Non-pigmented ciliary epithelial cell (primary cell): ENCODE measurements around the gene PTPRN2.
"Not testable (repeated sequence)": the region's sequence is repeated elsewhere in the genome, so short reads cannot be mapped to it uniquely, and the experiment has no call there.

Source experiments
- DNase-seq: peaks from one replicate; pipeline ENCODE4 v3.0.0-alpha.2; 2010; ENCODE audit warnings: low read depth

PTPRN2 gene

DNA sequence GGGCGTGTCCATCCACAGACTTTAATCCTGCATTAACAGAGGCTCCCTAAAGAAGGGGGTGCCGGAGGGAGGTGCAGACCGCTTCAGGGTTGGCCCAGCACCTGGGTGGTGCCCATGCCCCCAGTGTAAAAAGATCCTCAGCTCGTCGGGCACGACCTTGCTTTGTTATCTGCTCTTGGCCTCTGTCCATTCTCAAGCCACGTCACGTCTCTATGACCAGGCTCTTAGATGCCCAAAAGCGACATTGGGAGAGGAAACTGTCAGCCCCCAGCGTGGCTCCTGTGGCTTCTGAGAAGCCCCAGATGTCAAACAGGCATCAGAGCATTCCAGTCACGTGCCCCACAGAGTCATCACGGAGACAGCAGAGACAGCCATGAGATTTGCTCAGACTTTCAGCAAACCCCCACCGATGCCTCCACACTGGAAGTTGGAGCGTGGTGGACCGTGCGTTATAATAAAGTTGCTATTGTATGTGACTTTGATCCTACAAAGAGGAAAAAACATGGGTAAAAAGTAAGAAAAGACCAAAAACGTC lies 55.5 kb downstream of the PTPRN2 start:
- no peak for DNase-seq

DNA sequence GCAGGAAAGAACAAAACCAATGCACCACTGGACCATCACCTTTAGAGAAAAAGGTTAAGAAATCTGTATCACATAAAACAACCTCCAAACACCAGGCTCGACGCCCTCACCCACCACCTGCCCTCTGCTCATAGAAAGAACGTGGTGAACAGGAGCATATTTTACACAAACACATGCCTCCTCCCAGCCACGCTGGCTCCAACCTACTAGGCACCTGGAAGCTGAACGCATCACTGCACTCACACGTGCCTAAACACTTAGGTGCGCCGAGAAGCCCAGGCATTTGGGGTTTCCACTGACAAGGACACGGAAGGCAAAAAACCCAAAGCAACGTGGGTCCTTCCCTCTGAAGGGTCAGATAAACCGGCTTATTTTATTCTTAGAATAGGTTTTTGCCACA lies 56.0 kb downstream of the PTPRN2 start:
- DNase-seq = no peak

DNA sequence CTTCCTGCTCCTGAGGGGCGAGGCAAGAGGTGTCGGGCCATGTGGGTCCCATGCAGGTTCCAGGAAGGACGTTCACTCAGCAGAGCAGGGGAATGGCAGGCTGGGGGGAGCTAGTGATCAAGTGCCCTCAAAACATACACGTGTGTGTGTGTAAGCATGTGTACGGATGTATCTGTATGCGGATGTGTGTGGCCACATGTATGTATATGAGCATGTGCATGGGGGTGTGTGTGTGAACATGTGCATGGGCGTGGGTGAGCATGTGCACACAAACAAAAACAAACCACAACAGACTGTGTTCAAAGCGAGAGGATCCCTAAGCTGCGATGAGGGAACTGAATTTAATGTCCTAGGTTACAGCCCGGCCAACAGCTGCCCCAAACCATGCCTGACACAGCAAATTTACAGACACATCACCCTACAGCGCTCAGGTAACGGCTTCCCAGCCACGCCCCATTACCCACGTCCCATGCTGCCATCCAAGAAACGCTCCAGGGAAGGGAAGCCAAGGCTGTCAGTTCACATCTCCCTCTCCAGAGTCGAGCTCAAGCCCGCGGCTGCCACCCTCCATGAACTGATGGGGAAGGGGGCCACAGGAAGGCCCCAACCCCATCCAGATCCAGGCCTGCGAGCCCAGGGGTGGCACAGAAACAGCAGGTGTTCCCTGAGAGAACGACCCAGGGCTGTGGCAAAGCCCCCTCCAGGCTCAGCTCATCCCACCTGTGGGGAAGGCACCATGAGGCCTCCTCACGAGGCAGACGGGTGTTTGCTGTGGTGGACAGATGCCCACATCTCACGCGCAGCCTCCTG lies 56.6 kb downstream of the PTPRN2 start:
- DNase-seq = no peak

DNA sequence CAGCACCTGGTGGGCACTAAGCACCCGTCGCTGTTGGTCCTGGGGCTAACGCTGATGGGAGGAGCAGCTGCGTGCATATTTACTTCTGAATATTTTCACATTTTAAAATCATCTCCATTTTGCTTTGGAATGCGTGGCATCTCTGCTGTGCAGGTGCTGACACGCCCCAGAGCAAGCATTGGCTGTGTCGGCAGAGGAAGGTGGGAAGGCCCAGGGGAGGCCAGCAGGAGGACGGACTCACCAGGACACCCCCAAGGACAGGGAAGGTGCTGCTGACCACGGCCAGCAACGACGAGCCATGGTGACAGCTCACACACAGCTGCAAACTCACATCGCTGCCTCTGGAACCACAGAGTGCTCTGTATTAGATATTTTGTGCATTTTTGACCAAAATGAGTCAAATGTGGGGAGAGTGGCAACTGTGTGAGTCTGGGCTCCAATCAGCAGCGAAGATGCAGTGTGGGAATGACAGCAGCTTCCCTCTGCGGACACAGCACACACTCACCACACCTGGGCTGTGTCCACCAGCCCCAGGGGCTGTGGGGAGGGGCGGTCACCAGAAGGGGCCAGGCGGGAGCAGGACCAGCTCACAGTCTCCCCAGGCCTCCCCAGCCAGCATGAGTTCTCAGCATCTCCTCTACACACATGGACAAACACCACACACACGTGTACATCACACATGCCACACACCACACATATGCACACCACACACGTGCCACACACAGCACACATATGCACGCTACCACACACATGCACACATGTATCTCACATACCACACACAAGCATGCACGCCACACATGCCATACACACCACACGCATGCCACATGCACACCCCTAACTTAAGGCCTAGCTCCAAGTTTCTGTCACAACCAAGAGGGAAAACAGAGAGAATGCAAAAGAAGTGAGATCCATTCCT lies 58.2 kb downstream of the PTPRN2 start:
- DNase-seq = no peak

DNA sequence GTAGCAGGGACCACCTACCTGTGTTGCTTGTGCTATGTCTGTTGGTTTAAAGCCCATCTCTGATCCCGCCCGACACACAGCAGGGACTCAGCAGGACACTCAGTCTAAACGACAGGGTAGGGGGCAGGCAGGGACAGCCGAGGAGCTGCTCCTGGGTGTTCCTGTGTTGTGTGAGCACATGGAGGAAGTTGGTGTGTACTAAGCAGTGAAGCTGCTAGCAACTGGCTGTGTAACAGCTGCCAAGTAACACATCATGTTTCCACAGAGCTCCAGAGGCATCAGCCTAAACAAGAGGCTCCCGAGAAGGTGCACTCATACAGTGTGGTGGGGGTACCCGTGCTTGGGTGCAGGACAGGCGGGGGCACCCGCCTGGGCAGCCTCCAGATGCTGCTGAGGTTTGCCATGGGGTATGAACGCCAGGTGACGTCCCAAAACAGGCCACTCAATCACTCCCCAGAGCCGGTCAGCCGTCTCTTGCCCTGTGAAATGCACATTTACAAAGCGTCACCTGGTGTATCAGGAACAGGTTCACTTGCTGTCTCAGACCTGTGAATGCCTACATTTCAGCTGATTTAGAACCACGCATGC lies 59.6 kb downstream of the PTPRN2 start:
- DNase-seq = no peak

DNA sequence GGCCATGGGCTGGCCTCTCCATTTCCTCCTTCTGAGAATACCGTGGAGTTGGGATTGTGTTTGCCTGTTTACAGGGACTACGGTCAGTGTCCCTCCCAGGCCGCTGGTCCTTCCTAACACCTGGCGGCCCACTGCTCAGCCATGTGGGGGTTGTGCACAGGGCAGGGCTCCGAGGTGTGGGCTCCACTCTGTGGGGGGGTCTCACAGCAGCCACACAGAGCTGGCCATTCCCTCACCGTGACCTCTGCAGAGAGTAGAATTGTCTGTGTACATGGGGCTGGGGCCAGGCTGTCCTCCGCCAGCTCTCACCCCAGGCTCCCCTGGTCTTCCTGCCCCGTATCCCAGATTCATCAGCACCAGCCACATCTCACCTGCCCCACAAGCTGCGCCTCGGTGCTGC lies 60.1 kb downstream of the PTPRN2 start:
- no peak for DNase-seq

DNA sequence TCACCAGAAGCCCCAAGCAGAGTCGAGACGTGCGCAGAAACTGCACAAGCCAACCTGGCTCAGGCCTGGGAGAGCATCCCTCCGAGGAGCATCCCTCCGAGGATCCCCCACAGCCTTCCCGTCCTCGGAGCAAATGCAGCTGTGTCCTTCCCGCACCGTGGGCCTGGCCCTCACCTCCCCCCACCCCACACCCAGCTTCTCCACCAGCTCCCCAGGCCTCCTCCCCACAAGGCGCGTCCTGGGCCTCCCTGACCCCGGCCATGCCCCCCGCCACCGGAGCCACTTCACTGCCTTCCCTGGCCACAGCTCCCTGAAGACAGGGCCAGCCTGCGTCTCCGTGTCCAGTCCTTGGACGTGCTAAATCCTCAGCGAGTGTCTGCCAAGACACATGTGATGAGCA lies 60.6 kb downstream of the PTPRN2 start:
- DNase-seq = no peak

DNA sequence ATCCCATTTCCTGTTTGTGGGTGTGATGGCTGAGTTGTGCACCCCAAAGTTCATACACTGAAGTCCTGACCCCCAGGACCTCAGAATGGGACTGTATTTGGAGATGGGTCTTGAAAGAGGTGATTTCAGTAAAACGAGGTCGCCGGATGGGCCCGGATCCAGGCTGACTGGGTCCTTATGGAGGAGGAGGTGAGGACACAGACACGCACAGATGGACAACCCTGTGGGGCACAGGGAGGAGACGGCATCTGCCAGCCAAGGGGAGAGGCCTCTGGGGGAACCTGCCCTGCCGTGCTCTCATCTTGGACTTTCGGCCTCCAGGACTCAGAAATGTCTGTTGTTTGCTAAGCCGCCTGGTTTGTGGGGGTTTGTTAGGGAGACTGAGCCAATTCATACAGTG lies 61.1 kb downstream of the PTPRN2 start:
- DNase-seq = no peak

DNA sequence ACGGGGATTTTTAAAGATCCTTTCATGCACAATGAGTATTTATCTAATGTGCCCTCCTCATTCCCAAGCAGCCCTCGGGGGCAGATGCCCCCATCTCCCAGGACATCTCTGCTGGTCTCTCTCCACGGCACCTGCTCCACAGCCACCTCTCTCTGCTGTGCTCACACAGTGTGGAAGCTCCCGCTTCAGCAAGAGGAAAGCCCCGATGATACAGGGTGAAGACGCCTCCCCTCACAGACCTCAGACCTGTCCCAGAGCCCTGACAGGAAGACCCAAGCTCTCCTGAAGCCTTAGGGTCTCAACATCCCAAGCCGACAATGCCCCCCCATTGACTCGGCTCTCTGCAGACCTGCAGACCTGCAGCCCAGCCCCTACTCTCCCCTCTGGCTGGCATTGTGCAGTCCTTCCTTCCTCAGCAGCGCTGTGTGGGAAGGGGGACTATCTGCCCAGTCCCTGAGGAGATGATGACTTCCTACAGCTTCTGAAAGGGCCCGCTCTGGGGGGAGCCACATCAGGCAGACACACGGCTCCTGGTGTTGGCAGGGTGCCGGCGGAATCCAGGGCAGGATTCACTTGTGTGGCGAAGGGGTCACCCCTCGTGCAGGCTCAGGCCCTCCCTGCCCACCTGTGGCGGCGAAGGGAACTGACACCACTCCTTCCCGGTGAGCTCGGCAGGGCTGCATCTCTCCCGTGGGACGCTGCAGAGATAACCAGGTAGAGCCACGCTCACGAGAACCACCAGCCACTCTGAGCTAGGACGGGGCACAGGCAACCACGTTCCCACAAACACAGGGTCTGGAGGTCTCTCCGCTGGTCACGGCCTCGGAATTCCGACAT lies 61.8 kb downstream of the PTPRN2 start:
- no peak for DNase-seq

DNA sequence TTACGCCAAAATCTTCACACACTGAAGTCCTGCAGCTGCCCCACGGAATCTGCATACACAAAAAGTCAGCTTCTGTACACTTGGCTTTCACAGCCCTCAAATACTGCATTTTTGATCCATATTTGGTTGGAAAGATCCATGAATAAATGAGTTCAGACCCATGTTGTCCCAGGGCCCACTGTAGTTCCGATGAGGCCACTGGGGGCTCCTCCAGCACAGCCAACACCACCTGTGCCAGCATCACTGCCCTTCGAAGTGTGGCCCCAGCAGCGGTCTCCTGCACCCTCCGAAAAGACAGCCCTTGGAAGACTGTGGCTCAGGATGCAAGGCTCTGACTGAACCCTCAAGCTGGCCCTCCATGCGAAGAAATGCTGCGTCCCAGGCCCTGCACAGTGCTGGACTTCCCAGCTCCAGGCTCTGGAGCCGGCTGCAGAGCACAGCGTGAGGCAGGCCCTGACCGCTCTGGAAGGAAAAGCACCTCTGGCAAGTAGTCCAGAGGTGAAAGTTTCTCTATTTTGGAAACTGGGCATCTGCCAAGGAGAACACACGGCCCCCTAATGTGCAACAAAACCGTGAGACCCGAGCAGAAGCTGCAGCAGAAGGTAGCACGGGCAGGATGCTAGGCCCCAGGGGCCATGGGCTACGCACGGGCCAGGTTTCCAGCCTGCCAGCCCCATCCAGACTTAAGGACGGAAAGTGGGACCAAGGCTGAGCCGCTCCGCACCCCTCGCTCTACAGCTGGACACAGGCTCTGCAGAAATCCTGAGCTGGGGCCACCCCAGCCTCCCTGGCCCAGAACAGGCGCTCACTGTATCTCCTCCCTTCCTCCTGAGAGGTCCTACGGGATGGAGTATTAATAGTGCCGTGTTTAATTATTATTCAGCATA lies 62.6 kb downstream of the PTPRN2 start:
- DNase-seq = no peak

DNA sequence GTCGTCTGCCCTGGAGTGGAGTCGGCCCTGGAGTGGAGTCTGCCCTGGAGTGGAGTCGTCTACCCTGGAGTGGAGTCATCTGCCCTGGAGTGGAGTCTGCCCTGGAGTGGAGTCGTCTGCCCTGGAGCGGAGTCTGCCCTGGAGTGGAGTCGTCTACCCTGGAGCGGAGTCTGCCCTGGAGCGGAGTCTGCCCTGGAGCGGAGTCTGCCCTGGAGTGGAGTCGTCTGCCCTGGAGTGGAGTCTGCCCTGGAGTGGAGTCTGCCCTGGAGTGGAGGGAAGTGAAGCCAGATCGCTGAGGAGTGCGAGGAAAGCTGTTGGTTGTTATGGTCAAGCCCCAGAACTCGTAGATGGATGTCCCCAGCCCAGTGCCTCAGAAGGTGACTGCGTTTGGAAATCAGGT lies 63.3 kb downstream of the PTPRN2 start:
- not testable (repeated sequence) for DNase-seq

DNA sequence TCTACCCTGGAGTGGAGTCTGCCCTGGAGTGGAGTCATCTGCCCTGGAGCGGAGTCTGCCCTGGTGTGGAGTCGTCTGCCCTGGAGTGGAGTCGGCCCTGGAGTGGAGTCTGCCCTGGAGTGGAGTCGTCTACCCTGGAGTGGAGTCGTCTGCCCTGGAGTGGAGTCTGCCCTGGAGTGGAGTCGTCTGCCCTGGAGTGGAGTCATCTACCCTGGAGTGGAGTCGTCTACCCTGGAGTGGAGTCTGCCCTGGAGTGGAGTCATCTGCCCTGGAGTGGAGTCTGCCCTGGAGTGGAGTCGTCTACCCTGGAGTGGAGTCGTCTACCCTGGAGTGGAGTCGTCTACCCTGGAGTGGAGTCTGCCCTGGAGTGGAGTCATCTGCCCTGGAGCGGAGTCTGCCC lies 63.7 kb downstream of the PTPRN2 start:
- not testable (repeated sequence) for DNase-seq

DNA sequence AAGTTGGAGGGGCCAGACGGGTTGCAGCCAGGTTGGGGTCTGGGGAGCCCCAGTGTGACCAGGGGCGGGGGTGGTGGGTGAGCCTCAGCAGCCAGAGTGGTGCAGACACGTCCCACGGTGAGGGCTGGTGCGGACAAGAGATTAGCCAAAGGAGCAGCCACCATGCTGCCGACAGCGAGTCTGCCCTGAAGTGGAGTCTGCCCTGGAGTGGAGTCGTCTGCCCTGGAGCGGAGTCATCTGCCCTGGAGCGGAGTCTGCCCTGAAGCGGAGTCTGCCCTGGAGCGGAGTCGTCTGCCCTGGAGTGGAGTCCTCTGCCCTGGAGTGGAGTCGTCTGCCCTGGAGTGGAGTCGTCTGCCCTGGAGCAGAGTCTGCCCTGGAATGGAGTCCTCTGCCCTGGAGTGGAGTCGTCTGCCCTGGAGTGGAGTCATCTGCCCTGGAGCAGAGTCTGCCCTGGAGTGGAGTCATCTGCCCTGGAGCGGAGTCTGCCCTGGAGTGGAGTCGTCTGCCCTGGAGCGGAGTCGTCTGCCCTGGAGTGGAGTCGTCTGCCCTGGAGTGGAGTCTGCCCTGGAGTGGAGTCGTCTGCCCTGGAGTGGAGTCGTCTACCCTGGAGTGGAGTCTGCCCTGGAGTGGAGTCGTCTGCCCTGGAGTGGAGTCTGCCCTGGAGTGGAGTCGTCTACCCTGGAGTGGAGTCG lies 64.3 kb downstream of the PTPRN2 start:
- not testable (repeated sequence) for DNase-seq

DNA sequence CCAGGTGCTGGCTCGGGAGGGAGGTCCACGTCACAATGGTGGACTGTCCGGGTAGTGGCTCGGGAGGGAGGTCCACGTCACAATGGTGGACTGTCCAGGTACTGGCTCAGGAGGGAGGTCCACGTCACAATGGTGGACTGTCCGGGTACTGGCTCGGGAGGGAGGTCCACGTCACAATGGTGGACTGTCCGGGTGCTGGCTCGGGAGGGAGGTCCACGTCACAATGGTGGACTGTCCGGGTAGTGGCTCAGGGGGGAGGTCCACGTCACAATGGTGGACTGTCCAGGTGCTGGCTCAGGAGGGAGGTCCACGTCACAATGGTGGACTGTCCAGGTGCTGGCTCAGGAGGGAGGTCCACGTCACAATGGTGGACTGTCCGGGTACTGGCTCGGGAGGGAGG lies 65.8 kb downstream of the PTPRN2 start:
- DNase-seq = not testable (repeated sequence)

DNA sequence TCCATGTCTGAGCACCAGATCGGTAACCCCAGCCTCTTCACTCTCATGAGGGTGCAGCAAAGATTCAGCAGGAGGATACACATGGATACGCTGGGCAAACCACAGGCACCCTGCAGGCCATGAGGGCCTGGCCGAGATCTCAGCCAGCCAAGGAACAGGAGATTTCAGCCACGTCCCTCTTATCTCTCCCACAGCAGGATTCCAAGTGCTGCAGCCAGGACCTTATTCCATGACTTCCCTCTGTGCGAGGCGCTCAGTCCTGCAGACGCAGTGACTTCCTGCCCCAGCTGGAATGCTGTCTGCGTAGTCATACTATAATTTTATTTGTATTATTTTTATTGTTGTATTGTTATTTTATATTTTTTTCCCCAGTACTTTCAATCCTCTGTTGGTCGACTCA lies 66.8 kb downstream of the PTPRN2 start:
- no peak for DNase-seq

DNA sequence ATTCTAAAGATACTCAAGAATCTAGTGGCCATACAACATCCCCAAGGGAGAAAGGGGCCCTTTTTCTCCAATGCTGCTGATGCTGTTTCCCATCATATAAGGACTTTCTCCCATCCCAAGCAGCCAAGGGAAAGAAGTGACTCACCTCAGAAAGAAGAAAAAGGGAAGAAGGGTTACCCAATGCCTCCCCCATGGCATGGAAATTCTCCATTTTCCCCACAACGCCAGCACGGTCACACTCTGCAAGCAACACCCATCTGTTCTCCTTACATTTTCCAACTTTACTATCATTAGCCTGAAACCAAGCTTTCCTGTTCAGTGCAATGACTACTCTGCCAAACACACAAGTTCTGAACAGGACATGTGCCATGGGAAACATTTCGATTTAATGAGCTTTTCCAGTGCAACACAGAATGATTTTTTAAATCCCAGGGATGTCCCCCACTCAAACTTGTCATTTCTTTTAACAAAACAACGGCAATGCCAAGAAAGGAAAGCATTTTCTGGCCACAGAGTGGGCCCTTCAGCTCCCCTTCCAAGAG lies 67.9 kb downstream of the PTPRN2 start:
- no peak for DNase-seq

DNA sequence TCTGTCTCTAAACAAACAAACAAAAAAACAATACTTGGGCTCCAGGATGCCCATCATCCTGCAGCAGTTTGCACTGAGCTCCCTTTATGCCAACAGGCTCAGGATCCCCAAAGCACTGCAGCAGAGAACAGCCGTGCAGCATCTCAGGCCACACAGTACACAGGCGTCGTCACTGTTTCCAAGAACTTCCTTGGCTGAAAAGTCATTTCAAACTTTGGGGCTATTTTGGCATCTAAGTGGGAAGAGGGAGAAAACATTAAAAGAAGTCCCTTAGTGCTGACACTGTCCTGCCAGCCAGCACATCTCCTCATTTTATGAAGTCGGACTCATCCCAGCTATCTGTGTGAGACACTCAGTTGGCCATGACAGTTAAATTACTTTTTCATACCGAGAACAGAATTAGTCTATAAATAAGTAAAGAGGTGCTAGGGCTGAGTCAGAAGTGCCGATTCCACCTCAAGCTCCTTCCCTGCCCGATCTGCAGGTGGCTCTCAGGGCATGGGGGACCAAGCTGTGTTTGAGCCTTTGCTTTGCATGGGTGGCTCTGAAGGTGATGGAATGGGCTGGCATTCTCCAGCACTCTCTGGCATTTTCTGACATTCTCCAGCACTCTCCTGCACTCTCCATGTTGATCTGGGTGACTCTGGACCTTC lies 68.5 kb downstream of the PTPRN2 start:
- no peak for DNase-seq

DNA sequence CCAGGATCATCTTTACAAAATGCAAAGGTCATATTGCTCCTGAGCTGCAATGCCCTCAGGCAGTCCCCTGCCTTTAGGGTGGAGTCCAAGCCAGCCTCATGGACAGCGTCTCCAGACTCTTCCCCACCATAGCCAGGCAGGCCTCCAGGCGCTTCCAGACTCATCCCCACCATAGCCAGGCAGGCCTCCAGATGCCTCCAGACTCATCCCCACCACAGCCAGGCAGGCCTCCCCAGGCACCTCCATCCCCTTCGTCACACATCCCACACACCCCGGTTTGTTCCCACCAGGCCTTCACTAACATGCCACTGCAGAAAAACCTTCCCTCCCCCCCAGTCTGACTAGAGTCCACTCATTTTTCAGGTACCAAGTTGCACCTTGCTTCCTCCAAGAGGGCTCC lies 70.1 kb downstream of the PTPRN2 start:
- DNase-seq = no peak

DNA sequence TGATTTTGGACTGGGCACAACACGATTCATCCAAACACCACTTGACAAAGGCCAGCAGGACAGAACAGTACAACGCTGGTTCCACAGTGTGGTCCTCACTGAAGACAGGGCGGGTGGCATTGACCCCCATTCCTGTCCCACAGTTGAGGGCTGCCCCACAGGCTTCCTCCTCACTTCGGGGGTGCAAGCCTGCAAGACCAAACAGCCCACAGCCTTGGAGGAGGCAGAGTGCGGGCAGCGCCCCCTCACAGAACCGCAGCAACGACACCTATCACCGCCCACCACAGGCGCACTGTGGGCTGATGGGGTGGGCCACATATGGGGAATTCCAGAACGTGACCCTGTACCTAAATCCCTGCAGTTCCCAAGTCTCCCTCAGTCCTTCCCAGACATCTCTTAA lies 70.6 kb downstream of the PTPRN2 start:
- DNase-seq = no peak
